Endothelial cell of umbilical vein (primary cell): ENCODE measurements around the gene ZNF581. TPM values are rescaled to one million over a fixed set of nuclear protein-coding genes. Genes with fewer than 3 reads are reported as not detected.

Source experiments
- BruUV-seq: library from RNA; stranded (reverse); fragments of 400-500 nt; replicated peaks from 2 replicates; lab custom pipeline; 2021; lab: Mats Ljungman, UMichigan
- CTCF ChIA-PET: fragments of 300-600, 350-600 bp; sonication (Branson Sonifier 250); formaldehyde crosslinking; loops from one replicate; lab custom pipeline; 2021; ENCODE audit warnings: antibody characterized with exemption, inconsistent platforms; lab: Charles Lee
- POLR2A ChIA-PET: fragments of 300-600, 350-600 bp; sonication (Branson Sonifier 250); formaldehyde crosslinking; loops from one replicate; lab custom pipeline; 2021; ENCODE audit warnings: antibody characterized with exemption, inconsistent platforms; lab: Charles Lee
- DNase-seq: peaks from one replicate; pipeline ENCODE4 v3.0.0-alpha.2; 2011; ENCODE audit warnings: low read depth, low spot score
- FAIRE-seq: peaks from 2 replicates; lab custom pipeline; 2011; peaks lifted over from hg19 to GRCh38; lab: Jason Lieb, UNC
- H2AFZ ChIP-seq: 2 replicates; pipeline ENCODE4 v1.6.0; 2012; ENCODE audit warnings: low read depth, low read length, control low read depth, inconsistent platforms
- H3K27ac ChIP-seq: 2 replicates; pipeline ENCODE4 v1.5.1; 2011; ENCODE audit warnings: low read depth, mild to moderate bottlenecking, control low read depth, low read length, moderate library complexity; ENCODE audit not compliant: insufficient read depth
- H3K27me3 ChIP-seq, 2 experiments: 2 replicates each; pipeline versions ENCODE4 v1.6.0 to v1.6.1; 2011; ENCODE audit warnings: low read length in 2 of 2, mixed read lengths in 1 of 2; ENCODE audit not compliant: control insufficient read depth in 2 of 2, insufficient read depth in 2 of 2
- H3K36me3 ChIP-seq, 2 experiments: 2 replicates in 1 of 2; 3 replicates in 1 of 2; pipeline ENCODE4 v1.5.1; 2011; ENCODE audit warnings: low read length in 2 of 2, mild to moderate bottlenecking in 1 of 2, moderate library complexity in 1 of 2; ENCODE audit not compliant: control insufficient read depth in 2 of 2, insufficient read depth in 2 of 2; ENCODE audit errors: extremely low read depth in 1 of 2
- H3K4me1 ChIP-seq: 3 replicates; pipeline ENCODE4 v1.5.1; 2011; ENCODE audit warnings: mild to moderate bottlenecking, low read length; ENCODE audit not compliant: control insufficient read depth, insufficient read depth; ENCODE audit errors: extremely low read depth
- H3K4me2 ChIP-seq: 2 replicates; pipeline ENCODE4 v1.6.1; 2011; ENCODE audit warnings: low read length, control low read depth, mixed read lengths; ENCODE audit not compliant: insufficient read depth
- H3K4me3 ChIP-seq, 3 experiments: fragments of 200-600 bp in 1 of 3; sonication (generic), shearing (Covaris generic) in 1 of 3; replicated peaks in 1 of 3; 2 replicates each; pipeline ENCODE4 v1.5.1; 2011 to 2016; ENCODE audit warnings: control low read depth in 3 of 3, low read length in 3 of 3, mild to moderate bottlenecking in 2 of 3, inconsistent platforms in 1 of 3, low read depth in 1 of 3, moderate library complexity in 1 of 3; ENCODE audit not compliant: insufficient read depth in 1 of 3
- H3K79me2 ChIP-seq: 2 replicates; pipeline ENCODE4 v1.6.0; 2012; ENCODE audit warnings: low read length, inconsistent platforms; ENCODE audit not compliant: control insufficient read depth, insufficient read depth
- H3K9ac ChIP-seq: replicated peaks from 2 replicates; pipeline ENCODE3; 2011; ENCODE audit warnings: low read length, control low read depth; ENCODE audit not compliant: insufficient read depth; ENCODE audit errors: extremely low read depth
- H3K9me1 ChIP-seq: replicated peaks from 3 replicates; pipeline ENCODE4 v1.6.0; 2011; ENCODE audit warnings: mild to moderate bottlenecking, low read length; ENCODE audit not compliant: control insufficient read depth, insufficient read depth; ENCODE audit errors: extremely low read depth
- H3K9me3 ChIP-seq: replicated peaks from 2 replicates; pipeline ENCODE4 v1.5.1; 2012; ENCODE audit warnings: low read length, inconsistent platforms; ENCODE audit not compliant: control insufficient read depth, insufficient read depth
- H4K20me1 ChIP-seq: replicated peaks from 2 replicates; pipeline ENCODE3; 2011; ENCODE audit warnings: mild to moderate bottlenecking, low read length; ENCODE audit not compliant: control insufficient read depth, insufficient read depth; ENCODE audit errors: extremely low read depth
- CTCF ChIP-seq, 2 donors: IDR thresholded peaks; 1 replicate in 1 of 2; 2 replicates in 1 of 2; pipeline ENCODE4 v1.5.1; 2011; ENCODE audit warnings: low read length in 2 of 2, mild to moderate bottlenecking in 2 of 2, moderate library complexity in 2 of 2, control low read depth in 1 of 2, inconsistent platforms in 1 of 2, low read depth in 1 of 2; ENCODE audit not compliant: insufficient read depth in 1 of 2; ENCODE audit errors: extremely low read depth in 1 of 2
- EZH2 ChIP-seq: IDR thresholded peaks from 2 replicates; pipeline ENCODE4 v1.6.1; 2012; ENCODE audit warnings: borderline replicate concordance, low read depth, mild to moderate bottlenecking, moderate library complexity, low read length, inconsistent platforms; ENCODE audit not compliant: severe bottlenecking
- FOS ChIP-seq: IDR thresholded peaks from 2 replicates; pipeline ENCODE4 v1.6.1; 2011; ENCODE audit warnings: mild to moderate bottlenecking, low read length, moderate library complexity, borderline replicate concordance; ENCODE audit not compliant: insufficient read depth
- GATA2 ChIP-seq: IDR thresholded peaks from 2 replicates; pipeline ENCODE4 v1.7.0; 2011; ENCODE audit warnings: low read depth, mild to moderate bottlenecking, moderate library complexity, mixed read lengths, low read length; ENCODE audit not compliant: insufficient read length, insufficient read depth
- JUN ChIP-seq: IDR thresholded peaks from 2 replicates; pipeline ENCODE4 v1.6.1; 2011; ENCODE audit warnings: borderline replicate concordance, low read depth; ENCODE audit not compliant: insufficient read length, insufficient read depth
- MAX ChIP-seq: IDR thresholded peaks from 2 replicates; pipeline ENCODE4 v1.6.1; 2011; ENCODE audit not compliant: insufficient read depth, insufficient read length
- MYC ChIP-seq: IDR thresholded peaks from one replicate; pipeline ENCODE4 v1.6.1; 2011; ENCODE audit warnings: mild to moderate bottlenecking, low read depth, low read length
- POLR2A ChIP-seq: IDR thresholded peaks from 2 replicates; pipeline ENCODE4 v1.6.1; 2012; ENCODE audit warnings: low read depth, mild to moderate bottlenecking, control low read depth, low read length
- POLR2AphosphoS5 ChIP-seq: IDR thresholded peaks from 2 replicates; pipeline ENCODE4 v1.6.1; 2012; ENCODE audit warnings: low read depth, mild to moderate bottlenecking, control low read depth, low read length, moderate library complexity; ENCODE audit not compliant: insufficient read depth
- dilution Hi-C: fragments of 300-500 bp; cut with MboI; formaldehyde crosslinking; loops from one replicate; pipeline ENCODE4 v1.15.0; 2019; ENCODE audit warnings: low sequenced_read_pairs; ENCODE audit not compliant: extremely low pct_ligation_motif_present
- intact Hi-C: fragments of 100-400 bp; cut with micrococcal nuclease; formaldehyde crosslinking; loops from one replicate; pipeline ENCODE4 v1.10.0; 2022
- polyA plus RNA-seq, 4 experiments: library from polyadenylated mRNA; depleted of rRNA in 3 of 4; stranded (reverse) in 3 of 4; unstranded in 1 of 4; fragments of >200 nt; gene quantifications; 2 replicates each; pipeline versions ENCODE4 v1.2.1 to v1.2.3, GENCODE V29; 2011 to 2012; ENCODE audit warnings: missing spikeins in 1 of 4
- total RNA-seq: library from RNA; stranded (reverse); gene quantifications from 2 replicates; pipeline ENCODE4 v1.2.3, GENCODE V29; 2021

Gene ZNF581
- total and polyA plus RNA-seq, 2 donors (not counting 3 experiments of a cell fraction or from before 2014, with no cell fraction given), result 31.4 to 32.3 TPM

GRCh38 chr19:55621673-55622231 is 21.7 kb upstream of the ZNF581 start:
- dilution Hi-C loops, result no loop called here
- Histone ChIP-seq H3K27ac (no peak overlapping the region), H3K9me3 (no peaks in the 10 kb centered on the region), H3K9me1 (no peaks in the 10 kb centered on the region), H3K36me3 (peaks cover 0 to 4% of the 10 kb centered on the region in 2 experiments), H3K4me3 (no peak overlapping the region), H3K79me2 (no peaks in the 10 kb centered on the region), H2AFZ (no peak overlapping the region), H4K20me1 (no peaks in the 10 kb centered on the region), H3K4me1 (peaks cover 8% of the 10 kb centered on the region), H3K4me2 (no peak overlapping the region), H3K9ac (no peak overlapping the region), H3K27me3 (no peaks in the 10 kb centered on the region)
- intact Hi-C loops, result no loop called here
- no TSS peak for BruUV-seq
- DNase-seq (no peak), FAIRE-seq (no peak)
- TF ChIP-seq POLR2A (no peak), EZH2 (no peak), MYC (no peak), POLR2AphosphoS5 (no peak), JUN (no peak), CTCF (IDR thresholded peaks at IDR 0.05; ENCODE audit: extremely low read depth in 1 of 2, insufficient read depth in 1 of 2, low read depth in 1 of 2, low read length in 2 of 2) (no peak), MAX (no peak), GATA2 (no peak), FOS (no peak)
- ChIA-PET POLR2A (no interaction called here), CTCF (interaction anchor here (1.4 kb wide), 1 partner anchor 11 kb away, joined by 3 read pairs; no protein-coding TSS in a partner anchor)
